ENCODE data around the gene MSH2.

Gene MSH2

DNA sequence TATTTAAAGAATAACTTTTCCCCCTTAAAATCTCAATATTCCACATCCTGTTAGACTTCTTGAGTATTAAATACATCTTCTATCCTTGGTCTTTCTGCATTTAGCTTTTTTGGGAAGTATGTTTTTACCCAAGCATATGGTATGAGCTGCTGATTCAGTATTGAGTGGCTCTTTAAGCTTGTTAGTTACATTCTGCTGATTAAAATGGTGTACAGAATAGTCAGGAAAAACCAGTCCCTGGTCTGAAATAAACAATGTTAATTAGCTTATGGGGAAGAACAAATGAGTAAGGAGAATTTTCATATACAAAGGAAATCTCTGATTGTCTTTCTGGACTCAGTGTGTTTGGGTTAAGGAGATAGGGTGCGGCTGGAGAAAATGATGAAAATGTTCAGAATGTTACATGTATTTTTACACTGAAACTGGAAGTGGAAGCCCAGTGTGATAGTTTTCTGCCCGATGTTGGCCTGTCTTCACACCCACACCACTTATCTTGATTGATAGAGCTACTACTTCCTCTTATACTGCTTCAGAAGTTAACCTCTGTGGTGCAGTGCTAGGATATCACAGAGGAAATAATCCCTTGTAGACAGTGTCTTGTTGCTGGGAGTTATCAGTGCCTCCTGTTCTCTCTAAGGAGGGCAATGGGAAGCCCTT, 84.0 kb downstream of the MSH2 start:
- in situ Hi-C loops (cut with MboI; ENCODE audit: low sequenced_read_pairs, unreplicated experiment), result no loop called here
- TF ChIP-seq, protein P1, sequence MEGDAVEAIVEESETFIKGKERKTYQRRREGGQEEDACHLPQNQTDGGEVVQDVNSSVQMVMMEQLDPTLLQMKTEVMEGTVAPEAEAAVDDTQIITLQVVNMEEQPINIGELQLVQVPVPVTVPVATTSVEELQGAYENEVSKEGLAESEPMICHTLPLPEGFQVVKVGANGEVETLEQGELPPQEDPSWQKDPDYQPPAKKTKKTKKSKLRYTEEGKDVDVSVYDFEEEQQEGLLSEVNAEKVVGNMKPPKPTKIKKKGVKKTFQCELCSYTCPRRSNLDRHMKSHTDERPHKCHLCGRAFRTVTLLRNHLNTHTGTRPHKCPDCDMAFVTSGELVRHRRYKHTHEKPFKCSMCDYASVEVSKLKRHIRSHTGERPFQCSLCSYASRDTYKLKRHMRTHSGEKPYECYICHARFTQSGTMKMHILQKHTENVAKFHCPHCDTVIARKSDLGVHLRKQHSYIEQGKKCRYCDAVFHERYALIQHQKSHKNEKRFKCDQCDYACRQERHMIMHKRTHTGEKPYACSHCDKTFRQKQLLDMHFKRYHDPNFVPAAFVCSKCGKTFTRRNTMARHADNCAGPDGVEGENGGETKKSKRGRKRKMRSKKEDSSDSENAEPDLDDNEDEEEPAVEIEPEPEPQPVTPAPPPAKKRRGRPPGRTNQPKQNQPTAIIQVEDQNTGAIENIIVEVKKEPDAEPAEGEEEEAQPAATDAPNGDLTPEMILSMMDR (IDR thresholded peaks at IDR 0.05; ENCODE audit: borderline replicate concordance, control extremely low read depth, extremely low read depth, insufficient read depth, missing control alignments), result no peak
- DNase-seq (ENCODE audit: low spot score), result peak; percentile 49

DNA sequence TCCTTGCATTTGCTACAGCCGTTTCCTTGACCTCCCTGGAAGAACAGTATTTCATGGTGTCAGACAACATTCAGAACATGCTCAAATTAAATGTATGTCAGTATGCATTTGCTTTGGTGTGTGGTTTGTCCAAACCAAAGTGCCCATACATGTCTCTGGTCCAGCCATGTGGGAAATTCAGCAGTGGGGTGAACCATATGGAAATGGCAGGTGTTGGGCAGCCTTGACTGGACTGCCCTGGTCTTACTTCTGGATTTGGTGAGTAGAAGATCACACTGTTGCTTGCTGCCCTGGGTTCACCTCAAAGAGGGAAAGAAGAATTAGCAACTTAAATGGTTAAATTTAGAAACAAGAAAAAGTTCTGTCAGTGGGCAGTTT, 84.5 kb downstream of the MSH2 start:
- TF ChIP-seq, protein P1 (IDR thresholded peaks at IDR 0.05; ENCODE audit: borderline replicate concordance, control extremely low read depth, extremely low read depth, insufficient read depth, missing control alignments), result no peak
- in situ Hi-C loops (cut with MboI; ENCODE audit: low sequenced_read_pairs, unreplicated experiment), result no loop called here
- DNase-seq (ENCODE audit: low spot score), result no peak

DNA sequence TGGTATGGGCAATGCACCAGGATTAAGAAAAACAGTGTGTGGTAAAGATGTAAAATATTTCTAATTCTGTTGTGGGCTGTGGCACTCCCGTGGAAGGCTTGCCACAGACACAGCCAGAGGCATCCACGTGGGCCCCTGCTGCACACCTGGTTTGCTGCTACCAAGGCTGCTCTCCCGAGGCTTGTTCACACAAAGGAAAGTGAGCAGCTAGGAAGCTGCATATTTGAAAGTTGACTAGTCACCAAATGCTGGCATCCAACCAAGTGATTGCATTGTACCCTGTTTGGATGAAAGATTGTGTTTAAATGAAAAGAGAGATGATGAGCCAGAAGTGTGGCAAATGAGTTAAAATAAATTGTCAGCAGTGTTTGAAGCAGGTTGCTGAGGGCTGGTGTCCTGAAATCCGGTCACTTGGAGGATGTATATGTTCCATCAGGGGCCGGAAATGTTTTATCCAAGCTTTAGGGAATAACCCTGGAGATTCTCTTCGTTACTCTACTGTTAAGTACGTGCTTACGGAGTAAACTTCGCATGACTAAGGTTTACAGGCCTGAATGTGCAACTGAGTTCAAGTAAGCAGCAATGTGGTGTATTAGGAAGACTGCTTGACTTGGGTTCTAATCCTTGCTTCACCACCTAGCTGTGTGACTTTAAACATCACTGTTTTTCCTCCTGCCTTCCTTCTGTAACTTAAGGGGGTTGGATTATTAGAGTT, 86.1 kb downstream of the MSH2 start:
- TF ChIP-seq, protein P1 (IDR thresholded peaks at IDR 0.05; ENCODE audit: borderline replicate concordance, control extremely low read depth, extremely low read depth, insufficient read depth, missing control alignments), result no peak
- no peak for DNase-seq (ENCODE audit: low spot score)
- in situ Hi-C loops (cut with MboI; ENCODE audit: low sequenced_read_pairs, unreplicated experiment), result no loop called here

DNA sequence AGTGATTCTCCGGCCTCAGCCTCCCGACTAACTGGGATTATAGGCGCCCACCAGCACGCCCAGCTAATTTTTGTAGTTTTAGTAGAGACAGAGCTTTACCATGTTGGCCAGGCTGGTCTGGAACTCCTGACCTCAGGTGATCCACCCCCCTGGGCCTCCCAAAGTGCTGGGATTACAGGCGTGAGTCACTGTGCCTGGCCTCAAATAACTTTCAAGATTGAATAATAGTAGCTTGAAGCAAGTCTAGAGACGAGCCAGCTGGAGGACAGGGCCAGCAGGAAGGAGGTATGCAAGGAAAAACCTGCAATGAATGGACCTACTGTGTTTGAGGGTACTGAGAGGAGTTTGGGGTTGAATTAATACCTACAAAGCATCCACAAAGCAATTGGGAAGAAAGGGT, 87.5 kb downstream of the MSH2 start:
- in situ Hi-C loops (cut with MboI; ENCODE audit: low sequenced_read_pairs, unreplicated experiment), result no loop called here
- DNase-seq (ENCODE audit: low spot score), result no peak
- TF ChIP-seq, protein P1 (IDR thresholded peaks at IDR 0.05; ENCODE audit: borderline replicate concordance, control extremely low read depth, extremely low read depth, insufficient read depth, missing control alignments), result no peak

DNA sequence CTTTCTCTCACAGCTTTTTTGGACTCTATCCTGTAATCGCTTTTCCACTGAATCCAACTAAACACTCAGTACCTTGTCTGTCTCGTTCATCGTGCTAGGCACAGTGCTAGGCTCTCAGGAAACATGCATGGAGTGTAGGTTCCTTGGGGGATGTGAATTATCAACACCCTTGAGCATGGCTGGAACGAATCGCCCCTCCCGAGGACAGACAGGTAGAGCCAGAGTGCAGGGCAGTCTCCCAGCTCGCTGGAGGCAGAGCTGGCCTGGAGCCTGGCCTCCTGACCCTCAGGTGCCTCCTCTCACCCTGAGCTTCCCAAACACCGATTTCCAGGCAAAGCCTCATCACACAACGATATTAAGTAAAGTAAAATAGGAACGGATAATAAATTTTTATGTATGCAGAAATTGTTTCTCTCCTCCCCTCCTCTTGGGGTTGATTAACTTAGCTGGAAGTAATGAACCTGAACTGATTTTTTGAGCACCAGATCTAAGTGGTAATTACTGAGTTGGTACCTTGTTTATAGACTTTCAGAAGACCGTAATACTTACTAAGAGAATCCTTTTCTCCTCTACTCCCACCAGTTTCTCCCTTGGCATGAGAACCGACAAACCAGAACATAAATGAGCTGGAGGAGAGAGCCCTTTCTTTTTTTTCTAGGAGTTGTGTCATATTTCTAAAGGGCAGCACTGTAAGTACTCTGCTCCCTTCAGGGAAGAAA, 90.5 kb downstream of the MSH2 start:
- DNase-seq (ENCODE audit: low spot score), result no peak
- TF ChIP-seq, protein P1 (IDR thresholded peaks at IDR 0.05; ENCODE audit: borderline replicate concordance, control extremely low read depth, extremely low read depth, insufficient read depth, missing control alignments), result no peak
- in situ Hi-C loops (cut with MboI; ENCODE audit: low sequenced_read_pairs, unreplicated experiment), result no loop called here

DNA sequence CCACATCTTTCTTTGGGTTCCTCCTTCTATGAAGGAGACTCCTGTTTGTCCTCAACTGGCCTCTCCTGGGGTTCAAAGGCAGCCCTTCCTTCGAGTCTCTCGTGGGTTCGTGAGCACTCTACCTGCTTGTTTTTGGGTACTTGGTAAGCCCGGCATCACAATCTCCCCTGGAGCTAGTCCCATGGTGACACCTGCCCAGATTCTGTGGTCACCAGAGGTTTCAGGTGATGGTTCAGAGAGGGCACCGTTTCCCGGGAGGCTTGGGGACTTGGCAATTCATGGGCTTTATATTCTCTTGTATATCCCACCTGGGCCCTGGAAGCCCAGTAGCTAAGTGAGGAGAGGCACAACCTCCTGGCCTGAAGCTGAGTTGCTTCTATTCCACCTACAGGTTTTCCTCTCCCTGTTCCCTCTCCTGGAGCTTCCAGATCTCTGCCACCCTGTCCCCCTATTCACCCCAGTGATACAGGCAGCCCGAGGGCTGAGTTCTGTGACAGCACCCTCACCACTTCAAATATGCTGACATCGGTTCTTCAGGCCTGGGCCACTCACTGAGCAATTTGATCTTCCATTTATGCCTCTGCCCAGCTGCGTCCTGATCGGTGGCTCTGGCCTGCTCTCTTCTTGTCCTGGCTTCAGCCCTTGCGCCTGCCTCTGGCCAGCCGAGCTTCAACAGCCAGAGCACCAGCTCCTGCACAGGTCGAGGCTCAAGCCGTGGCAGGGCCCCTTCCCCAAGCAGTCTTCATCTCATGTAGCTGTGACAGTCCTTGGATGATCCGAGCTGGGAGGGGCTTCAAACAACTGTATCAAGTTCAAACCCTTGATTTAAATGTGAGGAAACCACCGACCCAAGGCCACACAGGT, 91.5 kb downstream of the MSH2 start:
- no peak for DNase-seq (ENCODE audit: low spot score)
- TF ChIP-seq, protein P1 (IDR thresholded peaks at IDR 0.05; ENCODE audit: borderline replicate concordance, control extremely low read depth, extremely low read depth, insufficient read depth, missing control alignments), result no peak
- in situ Hi-C loops (cut with MboI; ENCODE audit: low sequenced_read_pairs, unreplicated experiment), result no loop called here
